ENCODE results near the gene NPDC1. TPM values are rescaled to one million over a fixed set of nuclear protein-coding genes. Genes with fewer than 3 reads are reported as not detected.

NPDC1 gene
- total RNA-seq, 1 donor from 2014 or later = 124 TPM

- H3K27me3 ChIP-seq (ENCODE audit: low read depth) = no peaks in the 10 kb centered on the region
- intact Hi-C loops (cut with DNase I) = no loop called here
- no peak for TF ChIP-seq CTCF (IDR thresholded peaks at IDR 0.05)
- ATAC-seq = no peak
- no peak for DNase-seq
- H3K36me3 ChIP-seq = peaks cover 32% of the 10 kb centered on the region
- no peak overlapping the region for H3K4me3 ChIP-seq
- no peaks in the 10 kb centered on the region for H3K9me3 ChIP-seq
- no peak overlapping the region for H3K27ac ChIP-seq
- H3K4me1 ChIP-seq = no peaks in the 10 kb centered on the region
Observed at GRCh38 chr9:137019891-137020683, 25.9 kb downstream of the NPDC1 start.

- no peak overlapping the region for H3K27ac ChIP-seq
- no peak overlapping the region for H3K4me3 ChIP-seq
- H3K27me3 ChIP-seq (ENCODE audit: low read depth) = no peaks in the 10 kb centered on the region
- no peaks in the 10 kb centered on the region for H3K9me3 ChIP-seq
- H3K4me1 ChIP-seq = no peaks in the 10 kb centered on the region
- intact Hi-C loops (cut with DNase I) = no loop called here
- TF ChIP-seq CTCF (IDR thresholded peaks at IDR 0.05) = no peak
- H3K36me3 ChIP-seq = peaks cover 32% of the 10 kb centered on the region
- no peak for ATAC-seq
- DNase-seq = no peak
Observed at GRCh38 chr9:137018761-137019559, 27.0 kb downstream of the NPDC1 start.

- TF ChIP-seq CTCF (IDR thresholded peaks at IDR 0.05) = no peak
- peaks cover 33% of the 10 kb centered on the region for H3K36me3 ChIP-seq
- no peaks in the 10 kb centered on the region for H3K27me3 ChIP-seq (ENCODE audit: low read depth)
- no peaks in the 10 kb centered on the region for H3K4me1 ChIP-seq
- H3K4me3 ChIP-seq = no peak overlapping the region
- H3K9me3 ChIP-seq = no peaks in the 10 kb centered on the region
- DNase-seq (no peak), ATAC-seq (no peak)
- H3K27ac ChIP-seq = no peak overlapping the region
- intact Hi-C loops (cut with DNase I) = no loop called here
Observed at GRCh38 chr9:137017791-137018497, 28.0 kb downstream of the NPDC1 start.

- Histone ChIP-seq H3K9me3 (no peaks in the 10 kb centered on the region), H3K27me3 (ENCODE audit: low read depth) (no peaks in the 10 kb centered on the region), H3K4me1 (no peaks in the 10 kb centered on the region), H3K4me3 (no peak overlapping the region), H3K27ac (no peak overlapping the region), H3K36me3 (peaks cover 41% of the 10 kb centered on the region)
- no peak for TF ChIP-seq CTCF (IDR thresholded peaks at IDR 0.05)
- DNase-seq = no peak
- intact Hi-C loops (cut with DNase I) = no loop called here
- ATAC-seq = no peak
Observed at GRCh38 chr9:137017071-137017470, 28.9 kb downstream of the NPDC1 start.

- no peak for DNase-seq
- no peaks in the 10 kb centered on the region for H3K4me1 ChIP-seq
- no peaks in the 10 kb centered on the region for H3K9me3 ChIP-seq
- H3K27ac ChIP-seq = no peak overlapping the region
- no peak overlapping the region for H3K4me3 ChIP-seq
- intact Hi-C loops (cut with DNase I) = no loop called here
- TF ChIP-seq CTCF (IDR thresholded peaks at IDR 0.05) = no peak
- no peak for ATAC-seq
- H3K36me3 ChIP-seq = peaks cover 46% of the 10 kb centered on the region
- H3K27me3 ChIP-seq (ENCODE audit: low read depth) = no peaks in the 10 kb centered on the region
Observed at GRCh38 chr9:137016436-137016835, 29.5 kb downstream of the NPDC1 start.
